SK-N-SH (cell line): ENCODE results near the gene PAK1. TPM values are rescaled to one million over a fixed set of nuclear protein-coding genes. Genes with fewer than 3 reads are reported as not detected.

Experiments used
- CTCF ChIA-PET: fragments of 300-600, 350-600 bp; formaldehyde crosslinking; extraction: SDS; loops from one replicate; lab custom pipeline; 2021; lab: Yijun Ruan, JAX
- POLR2A ChIA-PET: fragments of 350-600 bp; sonication (Branson Sonifier 250); formaldehyde crosslinking; extraction: SDS; loops from one replicate; lab custom pipeline; 2020; ENCODE audit warnings: antibody characterized with exemption, inconsistent platforms; lab: Yijun Ruan, JAX
- DNase-seq: peaks from one replicate; pipeline ENCODE4 v3.0.0; 2012
- H2AFZ ChIP-seq: fragments of 200-600 bp; sonication (generic); 2 replicates; pipeline ENCODE4 v1.8.1; 2016; ENCODE audit warnings: antibody characterized with exemption, mild to moderate bottlenecking, low read depth
- H3F3A ChIP-seq: fragments of 200-600 bp; sonication (generic); replicated peaks from 2 replicates; pipeline ENCODE3; 2016; ENCODE audit warnings: antibody characterized with exemption, mild to moderate bottlenecking; ENCODE audit not compliant: insufficient read depth
- H3K27ac ChIP-seq, 2 experiments: fragments of 200-500 bp in 1 of 2; fragments of 200-600 bp in 1 of 2; sonication (Bioruptor generic) in 1 of 2; sonication (generic), shearing (Covaris generic) in 1 of 2; 2 replicates each; pipeline versions ENCODE4 v1.5.1 to v1.6.1; 2014 to 2016; ENCODE audit warnings: low read depth in 2 of 2, inconsistent platforms in 1 of 2, low read length in 1 of 2, mild to moderate bottlenecking in 1 of 2, mixed read lengths in 1 of 2
- H3K27me3 ChIP-seq: fragments of 200-600 bp; sonication (generic), shearing (Covaris generic); 2 replicates; pipeline ENCODE4 v1.6.1; 2016; ENCODE audit warnings: mixed run types; ENCODE audit not compliant: insufficient read depth
- H3K36me3 ChIP-seq, 2 experiments: fragments of 200-500 bp in 1 of 2; fragments of 200-600 bp in 1 of 2; sonication (Bioruptor generic) in 1 of 2; sonication (generic) in 1 of 2; replicated peaks in 1 of 2; 2 replicates each; pipeline versions ENCODE3 to v1.5.1; 2014 to 2016; ENCODE audit warnings: low read length in 1 of 2, mild to moderate bottlenecking in 1 of 2; ENCODE audit not compliant: insufficient read depth in 2 of 2, control insufficient read depth in 1 of 2
- H3K4me1 ChIP-seq, 2 experiments: fragments of 200-500 bp in 1 of 2; fragments of 200-600 bp in 1 of 2; sonication (Bioruptor generic) in 1 of 2; sonication (generic), shearing (Covaris generic) in 1 of 2; 2 replicates each; pipeline versions ENCODE4 v1.5.1 to v1.6.1; 2014 to 2016; ENCODE audit warnings: low read depth in 1 of 2, low read length in 1 of 2, mixed run types in 1 of 2; ENCODE audit not compliant: insufficient read depth in 2 of 2, control insufficient read depth in 1 of 2
- H3K4me2 ChIP-seq: fragments of 200-600 bp; sonication (generic), shearing (Covaris generic); 2 replicates; pipeline ENCODE4 v1.6.1; 2017; ENCODE audit warnings: mixed run types
- H3K4me3 ChIP-seq, 2 experiments: fragments of 200-500 bp in 1 of 2; fragments of 200-600 bp in 1 of 2; sonication (Bioruptor generic) in 1 of 2; sonication (generic), shearing (Covaris generic) in 1 of 2; 2 replicates each; pipeline versions ENCODE4 v1.5.1 to v1.8.1; 2014 to 2016; ENCODE audit warnings: low read depth in 2 of 2, inconsistent platforms in 1 of 2, low read length in 1 of 2, mild to moderate bottlenecking in 1 of 2, mixed read lengths in 1 of 2, moderate library complexity in 1 of 2
- H3K79me2 ChIP-seq: fragments of 200-600 bp; sonication (generic); 2 replicates; pipeline ENCODE4 v1.8.1; 2017; ENCODE audit warnings: mild to moderate bottlenecking; ENCODE audit not compliant: insufficient read depth
- H3K9ac ChIP-seq: fragments of 200-600 bp; sonication (generic); 2 replicates; pipeline ENCODE4 v1.6.1; 2017; ENCODE audit warnings: mixed run types
- H3K9me2 ChIP-seq: fragments of 200-600 bp; sonication (generic); 2 replicates; pipeline ENCODE4 v1.6.1; 2017; ENCODE audit warnings: mixed run types
- H3K9me3 ChIP-seq: fragments of 200-600 bp; sonication (generic); 2 replicates; pipeline ENCODE4 v1.6.1; 2017; ENCODE audit warnings: mixed run types, mild to moderate bottlenecking, moderate library complexity
- H4K20me1 ChIP-seq: fragments of 200-600 bp; sonication (generic); 2 replicates; pipeline ENCODE4 v1.6.1; 2017; ENCODE audit warnings: mild to moderate bottlenecking, mixed run types; ENCODE audit not compliant: insufficient read depth
- CHD2 ChIP-seq: fragments of 150-350 bp; IDR thresholded peaks from 2 replicates; pipeline ENCODE4 v1.6.1; 2018; ENCODE audit warnings: low read length; ENCODE audit not compliant: partially characterized antibody
- CTCF ChIP-seq: fragments of 200-600 bp; sonication (generic); IDR thresholded peaks from 2 replicates; pipeline ENCODE4 v1.6.1; 2017; ENCODE audit warnings: antibody characterized with exemption, mild to moderate bottlenecking, moderate library complexity
- EP300 ChIP-seq, 2 experiments: IDR thresholded peaks; 2 replicates each; pipeline versions ENCODE4 v1.4.0 to v1.6.1; 2012; ENCODE audit warnings: borderline replicate concordance in 1 of 2, low read depth in 1 of 2, low read length in 1 of 2
- FOXJ3 ChIP-seq: sonication (generic); formaldehyde crosslinking; IDR thresholded peaks from 2 replicates; pipeline ENCODE4 v1.5.1; 2020; ENCODE audit warnings: mild to moderate bottlenecking, missing genetic modification reagents
- FOXM1 ChIP-seq: IDR thresholded peaks from 2 replicates; pipeline ENCODE4 v1.4.0; 2012; ENCODE audit warnings: low read depth, mild to moderate bottlenecking
- GATA2 ChIP-seq: sonication (generic); formaldehyde crosslinking; IDR thresholded peaks from 2 replicates; pipeline ENCODE4 v1.5.0; 2020; ENCODE audit warnings: mild to moderate bottlenecking, missing genetic modification reagents
- IRF3 ChIP-seq: fragments of 150-350 bp; IDR thresholded peaks from 2 replicates; pipeline ENCODE4 v1.6.1; 2016; ENCODE audit warnings: mild to moderate bottlenecking, low read depth, low read length
- MAX ChIP-seq: IDR thresholded peaks from 2 replicates; pipeline ENCODE4 v1.4.0; 2012; ENCODE audit warnings: low read depth
- NFIC ChIP-seq: IDR thresholded peaks from 2 replicates; pipeline ENCODE4 v1.4.0; 2012; ENCODE audit warnings: borderline replicate concordance
- NRF1 ChIP-seq: IDR thresholded peaks from 2 replicates; pipeline ENCODE4 v1.6.1; 2012; ENCODE audit warnings: low read depth, mild to moderate bottlenecking, low read length
- PBX3 ChIP-seq: IDR thresholded peaks from 2 replicates; pipeline ENCODE4; 2012
- SMC3 ChIP-seq: IDR thresholded peaks from 2 replicates; pipeline ENCODE4 v1.6.1; 2012; ENCODE audit warnings: low read depth, low read length, improper control_type of control experiment
- TAF1 ChIP-seq: IDR thresholded peaks from 2 replicates; pipeline ENCODE4 v1.6.1; 2012; ENCODE audit warnings: low read depth, mild to moderate bottlenecking, low read length, moderate library complexity, borderline replicate concordance
- YY1 ChIP-seq: IDR thresholded peaks from 2 replicates; pipeline ENCODE4 v1.4.0; 2012; ENCODE audit warnings: low read depth, mild to moderate bottlenecking
- ZBTB33 ChIP-seq: IDR thresholded peaks from 2 replicates; pipeline ENCODE4 v1.4.0; 2012; ENCODE audit warnings: low read depth, borderline replicate concordance
- WGBS: methylation state at CpG from one replicate; pipeline ENCODE4 v1.1.6; 2017; ENCODE audit warnings: low lambda C conversion rate; 5-methylcytosine and 5-hydroxymethylcytosine counted together
- polyA plus RNA-seq, 3 experiments: library from polyadenylated mRNA; depleted of rRNA; stranded (reverse); fragments of >200 nt; gene quantifications; 2 replicates each; pipeline ENCODE4 v1.2.3, GENCODE V29; 2012

The PAK1 gene
- polyA plus RNA-seq, 1 of the 3 experiments (the other 2 are of a cell fraction), result 17.9 TPM

GRCh38 chr11:77303328-77303727, 170.6 kb downstream of the PAK1 start (continued):
- TF ChIP-seq NFIC, result no peak
- TF ChIP-seq ZBTB33, result no peak
- TF ChIP-seq IRF3, result no peak
- no peak for TF ChIP-seq TAF1
- TF ChIP-seq YY1, result no peak
- no peak for TF ChIP-seq FOXM1
- TF ChIP-seq GATA2 (CRISPR knock-in tag), result no peak

GRCh38 chr11:77302752-77303151, 171.1 kb downstream of the PAK1 start:
- CTCF ChIA-PET, result interaction anchor here (0.7 kb wide), 1 partner anchor 105 kb away, joined by 3 read pairs; no protein-coding TSS in a partner anchor
- H3K9me3 ChIP-seq, result no peaks in the 10 kb centered on the region
- TF ChIP-seq GATA2 (CRISPR knock-in tag) (no peak), IRF3 (no peak), CHD2 (no peak), SMC3 (no peak), EP300 (IDR thresholded peaks at IDR 0.05; ENCODE audit: borderline replicate concordance in 1 of 2, low read depth in 1 of 2, low read length in 1 of 2) (no peak), NRF1 (no peak), CTCF (no peak), FOXJ3 (CRISPR knock-in tag) (no peak), MAX (no peak), PBX3 (no peak)
- no peaks in the 10 kb centered on the region; a peak in 1 of 4 replicates for H3K4me1 ChIP-seq
- no peaks in the 10 kb centered on the region for H3K27me3 ChIP-seq
- no peaks in the 10 kb centered on the region for H3K9me2 ChIP-seq
- H3K4me2 ChIP-seq, result no peak overlapping the region
- no peaks in the 10 kb centered on the region for H4K20me1 ChIP-seq
- H3K27ac ChIP-seq, result no peak overlapping the region; a peak in 1 of 4 replicates
- no peak overlapping the region for H3K9ac ChIP-seq
- peak; percentile 47 for DNase-seq
- H3K36me3 ChIP-seq, result no peaks in the 10 kb centered on the region
- POLR2A ChIA-PET, result no interaction called here
- 65% methylated on average over 3 of the region's 3 CpGs for WGBS
- no peak overlapping the region for H3K4me3 ChIP-seq
- H3K79me2 ChIP-seq, result no peaks in the 10 kb centered on the region
- no peak overlapping the region for H2AFZ ChIP-seq
- H3F3A ChIP-seq, result no peaks in the 10 kb centered on the region
